Cardiac septum (tissue), 1 donor: ENCODE results near the gene TTL. TPM values are rescaled to one million over a fixed set of nuclear protein-coding genes. Genes with fewer than 3 reads are reported as not detected.
A peak's percentile ranks its signal among the peaks of the same experiment; 100 is the strongest.
"Not testable (repeated sequence)": the region's sequence is repeated elsewhere in the genome, so short reads cannot be mapped to it uniquely, and the experiment has no call there.

ENCODE experiments used
- DNase-seq: peaks from one replicate; pipeline ENCODE4 v3.0.0-alpha.2; 2020; ENCODE audit warnings: low spot score
- intact Hi-C: fragments of 100-400 bp; cut with DNase I; formaldehyde crosslinking; loops from one replicate; pipeline ENCODE4 v1.14.0; 2022
- total RNA-seq: library from RNA; stranded (reverse); fragmentation: NEBNext Ultra II Directional; extraction: Animal tissue kit (Norgen Biotek cat#: 25700); gene quantifications from one replicate; pipeline ENCODE4 v1.2.1, GENCODE V29; 2021
- donor health status: DM: no; HTN: no; CAD: no.

TTL gene
- total RNA-seq, 1 donor from 2014 or later, result 54.1 TPM

GRCh38 chr2:112566104-112566503, 84.1 kb downstream of the TTL start:
- intact Hi-C loops, result no loop called here
- no peak for DNase-seq

- DNase-seq, intact Hi-C loops: not testable (repeated sequence)
These were observed 84.6 kb downstream of the TTL start for GRCh38 chr2:112566508-112566907.

DNA sequence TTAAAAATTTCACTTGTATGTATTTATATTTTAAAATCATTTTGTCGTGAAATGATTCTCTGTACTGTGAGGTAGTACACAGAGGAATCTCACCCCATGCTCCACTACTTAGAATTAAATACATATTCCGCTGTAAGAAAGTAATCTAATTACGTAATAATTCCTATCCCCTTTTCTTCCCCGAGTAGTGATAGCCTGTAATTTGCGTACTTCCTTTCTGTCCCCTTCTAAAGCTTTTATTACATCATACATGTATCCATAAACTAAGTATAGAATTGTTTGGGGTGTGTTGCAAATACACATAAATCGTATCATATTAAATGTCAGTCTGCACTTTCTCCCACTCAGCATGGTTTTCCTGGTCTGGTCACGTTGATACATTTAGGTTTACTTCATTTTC, 90.0 kb downstream of the TTL start:
- intact Hi-C loops, result no loop called here
- DNase-seq, result no peak

DNA sequence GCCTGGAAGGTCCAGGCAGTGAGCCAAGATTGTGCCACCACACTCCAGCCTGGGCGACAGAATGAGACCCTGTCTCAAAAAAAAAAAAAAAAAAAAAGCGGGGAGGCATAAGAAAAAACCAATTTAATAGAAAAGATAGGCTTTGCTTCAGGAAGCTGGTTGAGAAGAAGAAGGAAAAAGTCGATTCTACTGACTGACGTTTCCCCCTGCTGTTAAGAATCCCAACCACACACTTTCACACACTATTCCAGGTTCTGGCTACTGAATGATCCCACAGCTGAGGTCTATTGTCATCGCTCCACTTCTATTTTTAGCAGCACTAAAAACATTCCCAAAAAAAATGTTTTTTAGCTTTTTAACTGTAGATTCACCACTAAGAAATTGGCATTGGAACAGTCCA, 95.8 kb downstream of the TTL start:
- no peak for DNase-seq
- intact Hi-C loops, result no loop called here

- no peak for DNase-seq
- intact Hi-C loops, result no loop called here
These were observed 97.3 kb downstream of the TTL start for GRCh38 chr2:112579241-112579640.

DNA sequence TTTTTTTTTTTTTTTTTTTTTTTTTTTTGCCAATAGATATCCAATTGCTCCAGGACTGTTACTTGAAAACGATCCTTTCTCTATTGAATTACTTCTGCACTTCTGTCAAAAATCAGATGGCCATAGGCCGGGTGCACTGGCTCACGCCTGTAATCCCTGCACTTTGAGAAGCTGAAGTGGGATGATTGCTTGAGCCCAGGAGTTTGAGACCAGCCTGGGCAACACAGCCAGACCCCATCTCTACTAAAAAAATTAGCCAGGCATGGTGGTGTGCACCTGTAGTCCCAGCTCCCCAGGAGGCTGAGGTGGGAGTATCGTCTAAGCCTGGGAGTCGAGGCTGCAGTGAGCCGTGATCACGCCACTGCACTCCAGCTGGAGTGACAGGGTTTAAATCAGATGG, 98.1 kb downstream of the TTL start:
- no peak for DNase-seq
- intact Hi-C loops, result loop anchor here (5.0 kb wide), 1 partner anchor 323 kb away; the partner anchor contains the start of gene ZC3H8

DNA sequence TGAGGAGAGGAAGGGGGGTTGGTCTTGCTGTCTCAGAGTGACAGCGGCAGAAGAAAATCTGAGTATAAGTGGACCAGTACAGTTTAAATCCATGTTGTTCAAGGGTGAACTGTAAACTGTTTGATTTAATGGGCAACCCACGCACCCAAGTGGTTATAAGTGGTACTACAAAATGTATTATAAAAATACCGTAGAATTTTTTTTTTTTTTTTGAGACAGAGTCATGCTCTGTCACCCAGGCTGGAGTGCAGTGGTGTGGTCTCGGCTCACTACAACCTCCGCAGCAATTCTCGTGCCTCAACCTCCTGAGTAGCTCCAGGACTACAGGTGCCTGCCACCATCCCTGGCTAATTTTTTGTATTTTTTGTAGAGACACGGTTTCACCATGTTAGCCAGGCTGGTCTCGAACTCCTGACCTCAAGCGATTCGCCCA, 100.4 kb downstream of the TTL start:
- DNase-seq, result no peak
- intact Hi-C loops, result loop anchor here (5.0 kb wide), 1 partner anchor 325 kb away; the partner anchor contains the start of gene ZC3H8

GRCh38 chr2:112583497-112584133, 101.7 kb downstream of the TTL start:
- intact Hi-C loops, result loop anchor here (1.0 to 5.0 kb wide), 3 partner anchors 41 to 326 kb away; partner anchors contain the start of genes POLR1B and ZC3H8
- no peak for DNase-seq

GRCh38 chr2:112584134-112584890, 102.4 kb downstream of the TTL start, which contains the start of gene CHCHD5:
TSS of gene CHCHD5 (plus strand) at chr2:112584609. CDS start at chr2:112584648, 39 bp downstream.
- DNase-seq, result peak; percentile 97
- intact Hi-C loops, result loop anchor here (1.0 to 5.0 kb wide), 3 partner anchors 42 to 327 kb away; partner anchors contain the start of genes POLR1B and ZC3H8

- intact Hi-C loops, result loop anchor here (1.0 to 5.0 kb wide), 3 partner anchors 43 to 328 kb away; partner anchors contain the start of genes POLR1B and ZC3H8
- no peak for DNase-seq
These were observed 102.9 kb downstream of the TTL start for GRCh38 chr2:112584891-112585250.

DNA sequence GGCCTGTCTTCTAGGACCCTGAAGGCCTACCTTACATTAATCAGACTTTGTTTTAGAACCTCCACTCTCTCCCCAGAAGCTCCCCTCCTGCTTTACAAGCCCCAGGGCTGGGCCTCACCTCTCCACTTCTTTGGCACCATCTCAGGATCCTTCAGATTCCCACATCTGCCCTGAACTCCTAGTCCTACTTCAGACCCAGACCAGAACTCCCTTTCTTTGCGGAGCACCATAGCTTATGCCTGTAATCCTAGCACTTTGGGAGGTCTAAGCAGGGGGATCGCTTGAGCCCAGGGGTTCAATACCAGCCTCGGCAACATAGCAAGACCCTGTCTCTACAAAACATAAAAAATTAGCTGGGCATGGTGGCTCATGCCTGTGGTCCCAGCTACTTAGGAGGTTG, 103.4 kb downstream of the TTL start:
- intact Hi-C loops, result no loop called here
- no peak for DNase-seq

DNA sequence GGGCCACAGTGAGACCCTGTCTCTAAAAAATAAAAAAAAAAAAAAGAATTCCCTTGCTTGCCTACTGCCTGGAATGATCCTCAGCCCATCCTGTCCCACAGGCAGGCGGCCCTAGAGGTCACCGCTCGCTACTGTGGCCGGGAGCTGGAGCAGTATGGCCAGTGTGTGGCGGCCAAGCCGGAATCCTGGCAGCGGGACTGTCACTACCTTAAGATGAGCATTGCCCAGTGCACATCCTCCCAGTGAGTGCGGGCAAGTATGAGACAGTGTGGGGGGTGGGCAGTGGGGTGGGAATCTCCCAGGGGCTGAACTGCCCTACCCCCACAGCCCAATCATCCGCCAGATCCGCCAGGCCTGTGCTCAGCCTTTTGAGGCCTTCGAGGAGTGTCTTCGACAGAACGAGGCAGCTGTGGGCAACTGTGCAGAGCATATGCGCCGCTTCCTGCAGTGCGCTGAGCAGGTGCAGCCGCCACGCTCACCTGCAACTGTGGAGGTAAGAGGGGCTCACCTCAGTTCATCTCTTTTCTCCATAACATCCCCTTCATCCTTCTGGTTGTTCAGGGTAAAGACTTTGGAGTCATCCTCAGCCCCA, 104.0 kb downstream of the TTL start:
- intact Hi-C loops, result no loop called here
- no peak for DNase-seq

DNA sequence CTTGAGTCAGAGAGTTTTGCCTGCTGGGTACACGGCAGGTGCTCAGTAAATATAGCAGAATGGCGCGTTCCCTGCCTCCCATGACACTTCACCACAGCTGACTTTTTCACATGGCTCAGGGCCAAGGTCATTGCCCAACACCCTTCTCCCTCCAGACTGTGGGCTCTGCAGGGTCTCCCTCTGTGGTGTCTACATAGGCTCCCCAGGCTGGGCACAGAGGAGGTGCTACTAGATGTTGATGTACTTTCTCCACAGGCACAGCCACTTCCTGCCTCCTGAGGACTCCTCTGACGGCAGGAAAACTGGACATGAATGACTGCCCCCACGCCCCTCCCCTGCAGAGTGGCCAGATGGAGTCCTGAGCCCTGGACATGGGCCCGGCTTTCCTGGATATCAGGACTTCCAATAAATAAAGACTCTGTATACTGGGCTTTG, 106.7 kb downstream of the TTL start:
- intact Hi-C loops, result no loop called here

More for the DNA sequence above, 106.7 kb downstream of the TTL start:
- DNase-seq, result no peak

Other genes with a start within 250 kb of the TTL start
- 9.6 TPM for gene ZC3H8, start 227.1 kb upstream of the TTL start, total RNA-seq
- gene ZC3H6, start 206.6 kb upstream of the TTL start, total RNA-seq, result 19.1 TPM
- gene RGPD8, start 48.5 kb upstream of the TTL start, total RNA-seq, result 10.6 TPM
- gene POLR1B, start 60.3 kb downstream of the TTL start, total RNA-seq, result 10.1 TPM
- 24.9 TPM for gene CHCHD5, start 102.5 kb downstream of the TTL start, total RNA-seq
- gene SLC20A1, start 163.8 kb downstream of the TTL start, total RNA-seq, result 26.1 TPM
- gene NT5DC4, start 238.9 kb downstream of the TTL start, total RNA-seq, result not detected